ENCODE data around the gene NUCKS1. TPM values are rescaled to one million over a fixed set of nuclear protein-coding genes. Genes with fewer than 3 reads are reported as not detected.
"Not testable (repeated sequence)": the region's sequence is repeated elsewhere in the genome, so short reads cannot be mapped to it uniquely, and the experiment has no call there.

NUCKS1 gene
- total RNA-seq, 1 donor from 2014 or later, result 42.1 TPM

- no peaks in the 10 kb centered on the region for H3K9me3 ChIP-seq
- no peak for TF ChIP-seq CTCF (IDR thresholded peaks at IDR 0.05)
- peaks cover 27 to 50% of the 10 kb centered on the region in 2 donors for H3K36me3 ChIP-seq
- H3K27me3 ChIP-seq, result no peaks in the 10 kb centered on the region
- no peak for DNase-seq (ENCODE audit: low spot score in 2 of 2)
- H3K4me3 ChIP-seq, result no peak overlapping the region
- H3K4me1 ChIP-seq, result no peaks in the 10 kb centered on the region
- intact Hi-C loops (cut with DNase I), result no loop called here
- no peak overlapping the region for H3K27ac ChIP-seq
Measured at GRCh38 chr1:205726619-205727125, 23.3 kb downstream of the NUCKS1 start.

- intact Hi-C loops (cut with DNase I), result no loop called here
- Histone ChIP-seq H3K4me3 (no peak overlapping the region), H3K9me3 (no peaks in the 10 kb centered on the region), H3K4me1 (no peaks in the 10 kb centered on the region), H3K27ac (no peak overlapping the region), H3K36me3 (peaks cover 37 to 62% of the 10 kb centered on the region in 2 donors), H3K27me3 (no peaks in the 10 kb centered on the region)
- no peak for DNase-seq (ENCODE audit: low spot score in 2 of 2)
- no peak for TF ChIP-seq CTCF (IDR thresholded peaks at IDR 0.05)
Measured at GRCh38 chr1:205725514-205725913, 24.5 kb downstream of the NUCKS1 start.

- DNase-seq (ENCODE audit: low spot score in 2 of 2); H3K4me1 ChIP-seq; H3K27ac ChIP-seq; H3K9me3 ChIP-seq; H3K27me3 ChIP-seq; H3K4me3 ChIP-seq; intact Hi-C loops (cut with DNase I): not testable (repeated sequence)
- peaks cover 65 to 87% of the 10 kb centered on the region in 2 donors for H3K36me3 ChIP-seq
Measured at GRCh38 chr1:205720740-205721139, 29.2 kb downstream of the NUCKS1 start.

DNA sequence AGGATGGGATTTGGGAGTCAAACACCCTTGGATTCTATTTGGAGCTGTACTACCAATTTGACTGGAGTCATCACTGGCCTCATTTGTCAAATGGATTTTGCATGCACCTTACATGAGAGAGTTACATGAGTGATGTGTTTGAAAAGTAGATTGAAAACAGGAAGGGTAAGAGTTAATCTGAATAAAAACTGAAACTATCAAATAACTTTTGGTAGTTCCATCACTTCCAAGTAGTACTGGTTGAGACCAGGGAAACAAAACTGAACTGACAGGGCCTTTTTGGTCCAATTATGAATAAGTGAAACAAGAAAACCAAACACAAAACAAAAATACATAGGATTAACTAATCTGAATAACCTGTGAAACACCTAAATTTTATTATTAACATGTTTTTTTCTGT lies 30.2 kb downstream of the NUCKS1 start:
- DNase-seq (ENCODE audit: low spot score in 2 of 2), result no peak
- Histone ChIP-seq H3K9me3 (no peaks in the 10 kb centered on the region), H3K4me3 (no peak overlapping the region), H3K27ac (no peak overlapping the region), H3K27me3 (no peaks in the 10 kb centered on the region), H3K4me1 (no peaks in the 10 kb centered on the region), H3K36me3 (peaks cover 70 to 93% of the 10 kb centered on the region in 2 donors)
- TF ChIP-seq CTCF (IDR thresholded peaks at IDR 0.05), result no peak
- intact Hi-C loops (cut with DNase I), result no loop called here

- H3K4me3 ChIP-seq, result no peak overlapping the region
- H3K36me3 ChIP-seq, result peaks cover 70 to 91% of the 10 kb centered on the region in 2 donors
- no peak for DNase-seq (ENCODE audit: low spot score in 2 of 2)
Measured at GRCh38 chr1:205719015-205719414, 31.0 kb downstream of the NUCKS1 start.

More at GRCh38 chr1:205719015-205719414, 31.0 kb downstream of the NUCKS1 start:
- Histone ChIP-seq H3K9me3 (no peaks in the 10 kb centered on the region), H3K4me1 (no peaks in the 10 kb centered on the region), H3K27me3 (no peaks in the 10 kb centered on the region), H3K27ac (no peak overlapping the region)
- intact Hi-C loops (cut with DNase I), result no loop called here
- no peak for TF ChIP-seq CTCF (IDR thresholded peaks at IDR 0.05)
